Activated CD4-positive, alpha-beta memory T cell treated with anti-CD3 and anti-CD28 coated beads, Interleukin-2, amount 10 ng/mL, durations not matched to agents 7 days and 5 days (primary cell): ENCODE measurements around the gene DDX27. TPM values are rescaled to one million over a fixed set of nuclear protein-coding genes. Genes with fewer than 3 reads are reported as not detected.
"Not testable (repeated sequence)": the region's sequence is repeated elsewhere in the genome, so short reads cannot be mapped to it uniquely, and the experiment has no call there.

ENCODE experiments used
- CTCF ChIA-PET: fragments of 350-600 bp; sonication (Branson Sonifier 250); formaldehyde crosslinking; loops from one replicate; lab custom pipeline; 2021; ENCODE audit warnings: antibody characterized with exemption, inconsistent platforms; lab: Charles Lee
- POLR2A ChIA-PET: fragments of 350-600 bp; sonication (Branson Sonifier 250); formaldehyde crosslinking; loops from one replicate; lab custom pipeline; 2021; ENCODE audit warnings: antibody characterized with exemption; lab: Charles Lee
- DNase-seq: peaks from one replicate; pipeline ENCODE4 v3.0.0-alpha.2; 2020
- H3K27ac Mint-ChIP-seq: one replicate; pipeline ENCODE4 v1.8.0; 2021; ENCODE audit warnings: mild to moderate bottlenecking, mixed read lengths
- H3K27me3 Mint-ChIP-seq: one replicate; pipeline ENCODE4 v1.8.0; 2021; ENCODE audit warnings: mixed read lengths
- H3K36me3 Mint-ChIP-seq: one replicate; pipeline ENCODE4 v1.8.0; 2021; ENCODE audit warnings: low read depth, mixed read lengths
- H3K4me1 Mint-ChIP-seq: one replicate; pipeline ENCODE4 v1.8.0; 2021; ENCODE audit warnings: mixed read lengths
- H3K4me3 Mint-ChIP-seq: one replicate; pipeline ENCODE4 v1.8.0; 2021; ENCODE audit warnings: mild to moderate bottlenecking, mixed read lengths
- H3K9me3 Mint-ChIP-seq: one replicate; pipeline ENCODE4 v1.8.0; 2021; ENCODE audit warnings: mixed read lengths
- total RNA-seq, 2 experiments: library from RNA; stranded (reverse); gene quantifications; one replicate each; pipeline ENCODE4 v1.2.3, GENCODE V29; 2021

Gene DDX27
- total RNA-seq, 2 experiments from 2014 or later = 32.5 to 34.2 TPM

DNA sequence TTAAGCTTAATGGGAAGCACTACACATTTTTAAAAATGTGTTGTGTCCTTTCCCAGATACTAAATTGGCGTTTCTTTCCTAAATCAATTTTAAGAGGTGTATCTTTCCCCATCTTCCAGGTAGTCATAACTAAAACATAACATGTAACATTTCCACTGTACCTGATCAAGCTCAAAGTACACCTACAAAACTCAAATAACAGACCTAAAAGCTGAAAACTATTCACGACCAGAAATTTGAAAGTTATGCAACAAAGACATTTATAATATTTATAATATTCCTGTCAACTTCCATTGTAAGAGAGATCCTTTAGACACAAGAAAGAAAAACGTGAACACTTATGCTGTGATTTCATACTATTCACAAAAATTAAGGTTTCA lies 34.5 kb upstream of the DDX27 start:
- Mint-ChIP-seq H3K36me3 (peaks cover 27% of the 10 kb centered on the region), H3K27me3 (peaks cover under 1% of the 10 kb centered on the region), H3K4me3 (no peak overlapping the region), H3K4me1 (peaks cover 61% of the 10 kb centered on the region), H3K9me3 (no peaks in the 10 kb centered on the region), H3K27ac (no peak overlapping the region)
- ChIA-PET CTCF (interaction anchor here (2.1 to 5.4 kb wide), 3 partner anchors 17 to 52 kb away, joined by 4 to 32 read pairs (median 7); no protein-coding TSS in a partner anchor), POLR2A (interaction anchor here (0.8 to 2.9 kb wide), 6 partner anchors 17 to 138 kb away, joined by 3 to 11 read pairs (median 4); partner anchors contain the start of genes CSE1L and DDX27)
- DNase-seq = no peak

DNA sequence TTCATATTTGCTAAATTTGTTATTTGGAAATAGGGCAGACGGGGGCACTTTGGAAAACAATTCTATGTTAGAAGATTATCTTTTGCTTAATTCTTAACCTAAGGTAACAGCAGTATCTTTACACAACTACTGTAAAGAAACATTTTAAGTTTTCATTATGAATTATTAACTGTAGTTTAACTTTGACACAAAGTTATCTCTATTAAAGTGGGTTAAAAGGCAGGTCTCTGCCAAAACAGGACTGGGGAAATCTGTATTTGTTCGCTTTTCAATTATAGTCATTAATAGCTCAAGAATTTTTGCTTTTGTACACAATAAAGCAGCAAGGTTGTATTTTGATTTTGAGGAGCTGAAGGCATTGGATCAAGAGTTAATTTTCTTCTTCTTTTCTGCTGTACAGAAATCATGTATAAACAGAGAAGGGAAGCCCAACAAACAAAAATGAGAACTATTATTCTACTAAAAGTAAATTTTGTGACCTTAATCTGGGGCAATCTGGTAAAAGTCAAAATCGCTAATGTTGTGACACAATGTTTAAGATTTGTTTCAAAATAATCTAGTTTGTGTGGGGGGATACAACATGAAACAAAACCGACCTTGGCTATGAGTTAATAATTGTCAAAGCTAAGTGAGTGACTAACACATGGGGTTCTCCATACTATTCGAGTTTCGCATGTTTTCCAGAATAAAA lies 34.0 kb upstream of the DDX27 start:
- no peak overlapping the region for H3K27ac Mint-ChIP-seq
- CTCF ChIA-PET = interaction anchor here (2.1 to 5.4 kb wide), 3 partner anchors 18 to 52 kb away, joined by 4 to 32 read pairs (median 7); no protein-coding TSS in a partner anchor

DNA sequence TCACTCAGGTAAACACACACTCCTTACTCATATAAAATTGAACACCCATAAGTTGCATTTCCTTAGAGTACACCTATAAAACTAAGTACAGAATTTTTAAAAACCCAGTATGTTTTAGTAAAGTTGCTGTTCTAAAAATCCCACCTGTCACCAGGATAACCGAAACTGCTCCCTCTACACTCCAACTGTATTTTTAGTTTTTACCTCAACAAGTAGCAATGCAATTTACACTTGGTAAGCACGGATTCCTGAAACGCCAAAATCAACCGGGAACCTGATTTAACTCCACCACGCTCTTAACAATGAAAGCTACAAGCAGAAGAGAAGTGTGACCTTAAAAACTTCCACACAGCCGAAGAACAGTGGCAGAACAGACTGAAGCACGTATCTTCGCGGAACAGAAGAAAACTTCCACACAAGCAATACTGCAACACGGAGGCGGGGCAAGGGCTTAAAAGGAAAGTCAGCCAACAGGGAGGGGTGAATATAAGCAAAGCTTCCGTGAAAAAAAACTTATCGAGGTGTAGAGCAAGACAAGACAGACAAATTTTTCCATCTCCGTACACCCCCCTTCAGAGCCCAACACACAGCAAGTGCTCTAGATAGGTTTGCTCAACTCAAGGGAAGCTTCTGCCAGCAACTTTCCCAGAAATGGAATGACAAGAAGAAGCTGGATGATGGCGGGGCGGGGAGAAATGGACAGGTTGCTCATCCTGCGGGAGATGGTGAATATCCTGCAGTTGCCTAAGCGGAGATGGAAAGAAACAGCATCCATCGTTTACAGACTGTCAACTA lies 32.5 kb upstream of the DDX27 start:
- Mint-ChIP-seq H3K27me3 (peaks cover 7% of the 10 kb centered on the region), H3K4me1 (peaks cover 48% of the 10 kb centered on the region), H3K27ac (peak overlapping the region; percentile 81), H3K9me3 (no peaks in the 10 kb centered on the region), H3K4me3 (peak overlapping the region; percentile 90), H3K36me3 (peaks cover 27% of the 10 kb centered on the region)
- DNase-seq = peak; percentile 73
- POLR2A ChIA-PET = interaction anchor here (0.8 to 3.3 kb wide), 6 partner anchors 13 to 140 kb away, joined by 3 to 29 read pairs (median 6); partner anchors contain the start of gene DDX27
- CTCF ChIA-PET = interaction anchor here (1.1 to 5.4 kb wide), 4 partner anchors 10 to 54 kb away, joined by 3 to 32 read pairs (median 3); partner anchors contain the start of gene DDX27

More for the DNA sequence above, 34.0 kb upstream of the DDX27 start:
- peak overlapping the region; percentile 47 for H3K4me3 Mint-ChIP-seq
- H3K27me3 Mint-ChIP-seq = peaks cover 2% of the 10 kb centered on the region
- H3K9me3 Mint-ChIP-seq = no peaks in the 10 kb centered on the region
- H3K4me1 Mint-ChIP-seq = peaks cover 57% of the 10 kb centered on the region
- POLR2A ChIA-PET = interaction anchor here (0.8 to 3.3 kb wide), 5 partner anchors 18 to 139 kb away, joined by 3 to 29 read pairs (median 4); partner anchors contain the start of genes CSE1L and DDX27
- DNase-seq = no peak
- peaks cover 27% of the 10 kb centered on the region for H3K36me3 Mint-ChIP-seq

DNA sequence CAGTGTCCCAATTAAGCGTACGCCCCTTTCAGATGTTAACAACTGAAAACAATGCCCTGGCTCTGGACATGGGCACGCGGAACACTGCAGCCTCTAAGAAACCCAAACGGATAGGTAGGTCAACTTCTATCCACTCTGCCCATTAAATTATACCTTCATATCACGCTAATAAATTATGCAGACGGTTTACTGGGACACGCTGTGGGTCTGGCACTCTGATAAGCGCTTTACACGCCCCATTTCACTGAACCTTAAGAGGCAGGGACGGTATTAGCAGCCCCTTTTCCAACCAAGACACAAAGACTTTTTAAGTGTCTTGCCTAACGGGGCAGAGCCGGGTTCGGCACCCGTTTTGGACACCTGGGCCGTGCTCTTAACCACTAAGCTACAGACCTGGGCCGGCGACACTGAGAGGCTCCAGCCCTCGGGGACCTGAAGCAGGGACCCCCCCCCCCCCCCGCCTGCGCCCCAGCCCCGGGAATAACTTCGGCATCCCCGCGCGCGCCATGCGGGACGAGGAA lies 31.8 kb upstream of the DDX27 start:
- ChIA-PET CTCF (interaction anchor here (0.7 to 5.4 kb wide), 7 partner anchors 9 to 366 kb away, joined by 3 to 32 read pairs (median 3); partner anchors contain the start of gene DDX27), POLR2A (interaction anchor here (0.8 to 3.3 kb wide), 10 partner anchors 8 to 141 kb away, joined by 3 to 29 read pairs (median 5); partner anchors contain the start of genes CSE1L, DDX27 and ZNFX1)
- no peaks in the 10 kb centered on the region for H3K9me3 Mint-ChIP-seq
- peak overlapping the region; percentile 81 for H3K27ac Mint-ChIP-seq
- peak overlapping the region; percentile 90 for H3K4me3 Mint-ChIP-seq
- H3K36me3 Mint-ChIP-seq = peaks cover 27% of the 10 kb centered on the region
- peaks cover 43% of the 10 kb centered on the region for H3K4me1 Mint-ChIP-seq
- H3K27me3 Mint-ChIP-seq = peaks cover 7% of the 10 kb centered on the region
- no peak for DNase-seq

DNA sequence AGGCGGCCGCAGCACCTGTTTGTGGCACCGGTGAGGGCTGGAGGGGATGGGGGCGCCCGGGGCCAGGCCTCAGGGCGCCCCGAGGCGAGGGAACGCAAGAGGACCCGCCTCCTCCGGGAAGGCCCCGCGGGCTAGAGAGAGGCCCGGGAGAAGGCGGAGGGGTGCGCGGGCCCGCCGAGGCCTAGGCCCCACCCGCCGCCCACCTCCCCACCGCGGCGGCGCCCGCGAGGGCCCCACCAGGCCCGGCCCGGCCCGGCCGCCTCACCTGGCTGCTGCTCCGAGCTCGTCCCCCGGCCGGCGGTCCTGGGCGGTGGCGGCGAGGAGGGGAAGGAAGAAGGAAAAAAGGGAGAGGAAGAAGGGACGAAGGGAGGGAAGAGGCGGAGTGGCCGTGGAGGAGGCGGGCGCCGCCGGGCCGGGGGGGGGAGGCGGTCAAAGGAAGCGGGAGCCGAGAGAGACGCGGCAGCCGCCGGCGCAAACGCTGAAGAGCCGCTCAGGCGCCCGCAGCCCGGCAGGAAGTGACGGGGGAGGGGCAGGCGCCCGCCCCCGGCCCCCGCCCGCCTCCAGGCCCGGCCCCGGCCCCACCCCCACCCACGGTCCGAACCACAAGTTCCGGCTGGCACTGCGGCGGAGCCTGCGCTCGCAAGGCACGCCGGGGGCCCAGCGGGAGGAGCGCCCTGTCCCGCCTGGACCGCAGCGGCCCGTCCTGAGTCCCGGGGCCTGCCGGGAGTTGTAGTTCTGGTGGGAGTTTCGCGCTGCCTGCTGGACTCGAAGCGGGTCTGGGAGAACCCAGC lies 31.2 kb upstream of the DDX27 start, which contains the start of gene STAU1:
STAU1 (minus strand) TSS at position 484 of the 791 bp plus-strand sequence. CDS start 22,133 bp downstream, outside the sequence.
- no peaks in the 10 kb centered on the region for H3K9me3 Mint-ChIP-seq
- CTCF ChIA-PET = interaction anchor here (0.7 to 1.7 kb wide), 5 partner anchors 9 to 366 kb away, joined by 3 to 14 read pairs (median 3); partner anchors contain the start of gene DDX27
- peaks cover 7% of the 10 kb centered on the region for H3K27me3 Mint-ChIP-seq
- H3K27ac Mint-ChIP-seq = peak within 1 kb of the TSS; percentile 89
- H3K36me3 Mint-ChIP-seq = peaks cover 27% of the 10 kb centered on the region
- peak within 1 kb of the TSS; percentile 90 for H3K4me3 Mint-ChIP-seq
- POLR2A ChIA-PET = interaction anchor here (1.0 to 3.3 kb wide), 9 partner anchors 8 to 141 kb away, joined by 3 to 29 read pairs (median 5); partner anchors contain the start of genes CSE1L, DDX27 and ZNFX1
- DNase-seq = peak; percentile 96
- H3K4me1 Mint-ChIP-seq = peaks cover 38% of the 10 kb centered on the region

DNA sequence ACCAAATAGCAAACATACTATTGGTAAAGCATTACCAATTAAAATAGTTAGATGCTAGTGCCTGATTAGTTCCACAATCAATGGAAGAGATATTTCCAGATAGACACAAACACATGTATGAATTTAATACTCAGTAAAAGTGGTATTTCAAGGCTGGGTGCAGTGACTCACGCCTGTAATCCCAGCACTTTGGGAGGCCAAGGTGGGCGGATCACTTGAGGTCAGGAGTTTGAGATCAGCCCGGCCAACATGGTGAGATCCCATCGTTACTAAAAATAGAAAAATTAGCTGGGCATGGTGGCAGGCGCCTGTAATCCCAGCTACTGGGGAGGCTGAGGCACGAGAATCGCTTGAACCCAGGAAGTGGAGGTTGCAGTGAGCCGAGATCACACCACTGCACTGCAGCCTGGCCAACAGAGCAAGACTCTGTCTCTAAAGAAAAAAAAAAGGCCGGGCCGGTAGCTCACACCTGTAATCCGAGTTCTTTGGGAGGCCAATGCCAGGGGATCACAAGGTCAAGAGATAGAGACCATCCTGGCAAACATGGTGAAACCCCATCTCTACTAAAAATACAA lies 26.2 kb upstream of the DDX27 start:
- H3K9me3 Mint-ChIP-seq, H3K36me3 Mint-ChIP-seq, H3K4me3 Mint-ChIP-seq, H3K4me1 Mint-ChIP-seq, POLR2A ChIA-PET, H3K27me3 Mint-ChIP-seq, DNase-seq, H3K27ac Mint-ChIP-seq: not testable (repeated sequence)
- CTCF ChIA-PET = interaction anchor here (1.1 to 1.6 kb wide), 4 partner anchors 12 to 26 kb away, joined by 3 to 6 read pairs (median 5); partner anchors contain the start of gene DDX27

DNA sequence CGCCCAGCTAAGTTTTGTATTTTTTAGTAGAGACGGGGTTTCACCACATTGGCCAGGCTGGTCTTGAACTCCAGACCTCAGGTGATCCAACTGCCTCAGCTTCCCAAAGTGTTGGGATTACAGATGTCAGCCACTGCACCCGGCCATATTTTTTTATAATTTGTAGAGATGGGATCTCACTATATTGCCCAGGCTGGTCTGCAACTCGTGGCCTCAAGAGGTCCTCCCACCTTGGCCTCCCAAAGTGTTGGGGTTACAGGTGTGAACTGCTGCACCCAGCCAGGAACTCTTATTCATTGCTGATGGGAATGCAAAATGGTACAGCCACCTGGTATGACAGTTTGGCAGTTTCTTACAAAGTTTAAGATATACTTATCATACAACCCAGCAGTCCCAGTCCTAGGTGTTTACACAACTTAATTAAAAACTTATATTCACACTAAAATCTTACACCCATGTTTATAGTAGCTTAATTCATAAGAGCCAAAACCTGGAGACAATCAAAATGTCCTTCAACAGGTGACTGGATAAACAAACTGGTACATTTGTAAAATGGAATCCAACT lies 19.4 kb upstream of the DDX27 start:
- H3K27me3 Mint-ChIP-seq = no peaks in the 10 kb centered on the region
- no peaks in the 10 kb centered on the region for H3K9me3 Mint-ChIP-seq
- H3K4me3 Mint-ChIP-seq = no peak overlapping the region
- POLR2A ChIA-PET = no interaction called here
- no peak overlapping the region for H3K27ac Mint-ChIP-seq
- H3K4me1 Mint-ChIP-seq = no peaks in the 10 kb centered on the region
- DNase-seq = no peak
- H3K36me3 Mint-ChIP-seq = no peaks in the 10 kb centered on the region
- CTCF ChIA-PET = interaction anchor here (0.6 to 3.6 kb wide), 2 partner anchors 17 to 66 kb away, joined by 3 to 11 read pairs; no protein-coding TSS in a partner anchor

DNA sequence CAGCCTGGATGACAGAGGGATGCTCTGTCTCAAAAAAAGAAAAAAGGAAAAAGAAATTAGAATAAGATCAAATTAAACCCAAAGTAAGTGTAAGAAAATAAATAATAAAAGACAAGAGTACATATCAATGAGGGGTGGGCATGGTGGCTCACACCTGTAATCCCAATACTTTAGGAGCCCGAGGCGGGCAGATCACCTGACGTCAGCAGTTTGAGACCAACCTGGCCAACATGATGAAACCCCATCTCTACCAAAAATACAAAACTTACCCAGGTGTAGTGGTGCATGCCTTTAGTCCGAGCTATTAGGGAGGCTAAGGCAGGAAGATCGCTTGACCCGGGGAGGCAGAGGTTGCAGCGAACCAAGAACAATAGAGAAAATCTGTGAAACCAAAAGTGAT lies 16.2 kb upstream of the DDX27 start:
- Mint-ChIP-seq H3K27ac (no peak overlapping the region), H3K36me3 (no peaks in the 10 kb centered on the region), H3K9me3 (no peaks in the 10 kb centered on the region), H3K4me3 (no peak overlapping the region), H3K4me1 (no peaks in the 10 kb centered on the region), H3K27me3 (no peaks in the 10 kb centered on the region)
- ChIA-PET POLR2A (no interaction called here), CTCF (interaction anchor here (1.0 to 1.8 kb wide), 3 partner anchors 12 to 22 kb away, joined by 3 to 10 read pairs (median 5); no protein-coding TSS in a partner anchor)
- DNase-seq = no peak

DNA sequence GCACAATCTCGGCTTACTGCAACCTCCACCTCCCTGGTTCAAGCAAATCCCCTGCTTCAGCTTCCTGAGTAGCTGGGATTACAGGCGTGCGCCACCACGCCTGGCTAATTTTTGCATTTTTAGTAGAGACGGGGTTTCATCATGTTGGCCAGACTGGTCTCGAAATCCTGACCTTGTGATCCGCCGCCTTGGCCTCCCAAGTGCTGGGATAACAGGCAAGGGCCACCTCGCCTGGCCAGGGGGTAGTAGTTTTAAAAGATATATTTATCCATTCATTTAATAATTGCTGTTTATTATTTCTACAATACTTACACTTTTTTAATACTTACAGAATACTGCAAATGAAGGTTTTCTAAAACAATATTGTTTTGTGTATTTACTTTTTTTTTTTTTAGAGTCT lies 15.5 kb upstream of the DDX27 start:
- no peaks in the 10 kb centered on the region for H3K36me3 Mint-ChIP-seq
- ChIA-PET CTCF (interaction anchor here (1.2 to 1.8 kb wide), 2 partner anchors 13 to 23 kb away, joined by 3 to 10 read pairs; no protein-coding TSS in a partner anchor), POLR2A (no interaction called here)
- no peaks in the 10 kb centered on the region for H3K4me1 Mint-ChIP-seq
- no peak overlapping the region for H3K4me3 Mint-ChIP-seq
- no peaks in the 10 kb centered on the region for H3K9me3 Mint-ChIP-seq
- no peak overlapping the region for H3K27ac Mint-ChIP-seq
- no peaks in the 10 kb centered on the region for H3K27me3 Mint-ChIP-seq
- no peak for DNase-seq

DNA sequence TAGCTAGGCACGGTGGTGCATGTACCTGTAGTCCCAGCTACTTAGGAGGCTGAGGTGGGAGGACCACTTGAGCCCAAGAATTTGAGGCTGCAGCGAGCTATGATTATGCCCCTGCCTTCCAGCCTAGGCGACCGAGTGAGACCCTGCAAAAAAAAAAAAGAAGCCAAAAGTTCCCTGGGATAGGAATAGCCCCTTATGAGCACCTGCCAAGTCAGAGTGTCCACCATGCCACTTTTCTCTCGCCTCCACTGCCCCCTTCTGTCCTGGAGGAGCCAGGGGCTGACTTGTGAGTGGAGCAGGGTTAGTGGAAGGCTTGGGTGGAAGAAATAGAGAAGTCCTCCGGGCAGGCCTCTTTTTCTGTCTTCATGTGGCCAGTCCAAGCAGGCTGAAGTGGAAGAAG lies 12.1 kb upstream of the DDX27 start:
- no peaks in the 10 kb centered on the region for H3K36me3 Mint-ChIP-seq
- no peaks in the 10 kb centered on the region for H3K27me3 Mint-ChIP-seq
- peaks cover 6% of the 10 kb centered on the region for H3K9me3 Mint-ChIP-seq
- H3K4me1 Mint-ChIP-seq = no peaks in the 10 kb centered on the region
- ChIA-PET POLR2A (interaction anchor here (0.8 kb wide), 1 partner anchor 70 kb away, joined by 3 read pairs; no protein-coding TSS in a partner anchor), CTCF (interaction anchor here (4.4 kb wide), 1 partner anchor 10 kb away, joined by 22 read pairs; no protein-coding TSS in a partner anchor)
- no peak for DNase-seq
- no peak overlapping the region for H3K27ac Mint-ChIP-seq
- H3K4me3 Mint-ChIP-seq = no peak overlapping the region
